HepG2 (cell line): ENCODE results near the gene MARCHF6. TPM values are rescaled to one million over a fixed set of nuclear protein-coding genes. Genes with fewer than 3 reads are reported as not detected.

Source experiments
- polyA plus RNA-seq, 8 experiments: library from polyadenylated mRNA; depleted of rRNA in 3 of 8; stranded (reverse) in 7 of 8; unstranded in 1 of 8; fragments of >200 nt; fragmentation: Illumina TruSeq in 4 of 8; extraction: Trizol in 4 of 8; gene quantifications; 2 replicates each; pipeline versions ENCODE4 v1.2.1 to v1.2.3, GENCODE V29; 2011 to 2016; ENCODE audit warnings: low read depth in 4 of 8, missing spikeins in 1 of 8, mixed read lengths in 1 of 8; ENCODE audit not compliant: insufficient read depth in 1 of 8
- total RNA-seq, 5 experiments: library from RNA; depleted of rRNA; stranded (reverse); fragments of >200 nt; fragmentation: Illumina TruSeq; extraction: Trizol; gene quantifications; 2 replicates each; pipeline ENCODE4 v1.2.3, GENCODE V29; 2016; ENCODE audit warnings: low read depth in 1 of 5
- TF ChIP-seq, protein P1 (sequence below): sonication (generic); formaldehyde crosslinking; IDR thresholded peaks from 2 replicates; pipeline ENCODE4 v1.5.1; 2020; ENCODE audit warnings: missing genetic modification reagents, mild to moderate bottlenecking, borderline replicate concordance
- TF ChIP-seq, protein P2 (sequence below): sonication (generic); formaldehyde crosslinking; IDR thresholded peaks from 2 replicates; pipeline ENCODE4 v1.4.0; 2020; ENCODE audit warnings: low read depth, missing genetic modification reagents
- TF ChIP-seq, protein P3 (sequence below), 2 experiments: sonication (generic) in 1 of 2; formaldehyde crosslinking in 1 of 2; IDR thresholded peaks; 2 replicates each; pipeline versions ENCODE4 v1.4.0 to v1.6.1; 2016 to 2020; ENCODE audit warnings: borderline replicate concordance in 1 of 2, low read depth in 1 of 2, mild to moderate bottlenecking in 1 of 2, missing genetic modification reagents in 1 of 2
- TF ChIP-seq, protein P4 (sequence below), 2 experiments: IDR thresholded peaks; 2 replicates each; pipeline ENCODE4 v1.6.1; 2011 to 2012; ENCODE audit warnings: low read length in 2 of 2, borderline replicate concordance in 1 of 2, low read depth in 1 of 2, mild to moderate bottlenecking in 1 of 2, moderate library complexity in 1 of 2

The MARCHF6 gene
- total and polyA plus RNA-seq, 2 of the 13 experiments (the other 11 are each of a cell fraction or from before 2014, with no cell fraction given): 48.6 to 107 TPM

DNA sequence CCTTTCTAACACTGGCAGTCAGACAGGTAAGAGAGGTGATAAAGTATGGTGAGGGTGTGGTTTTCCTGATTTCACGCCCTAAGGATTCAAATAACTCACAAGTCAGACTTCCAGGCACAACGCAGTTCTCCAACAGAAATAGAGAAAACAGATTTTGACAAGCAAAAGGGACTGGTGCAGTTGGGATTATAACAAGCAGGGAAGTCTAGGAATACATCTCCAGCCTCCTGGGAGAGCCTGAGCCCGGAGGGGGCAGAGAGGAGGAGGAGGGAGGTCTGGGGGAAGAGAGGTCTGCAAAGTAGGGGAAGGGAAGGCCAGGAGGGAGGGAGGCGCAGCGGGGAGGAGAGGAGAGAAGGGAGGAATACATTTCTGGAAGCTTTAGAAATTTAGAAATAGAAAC lies 47.4 kb upstream of the MARCHF6 start (continued):
- TF ChIP-seq, protein P1, sequence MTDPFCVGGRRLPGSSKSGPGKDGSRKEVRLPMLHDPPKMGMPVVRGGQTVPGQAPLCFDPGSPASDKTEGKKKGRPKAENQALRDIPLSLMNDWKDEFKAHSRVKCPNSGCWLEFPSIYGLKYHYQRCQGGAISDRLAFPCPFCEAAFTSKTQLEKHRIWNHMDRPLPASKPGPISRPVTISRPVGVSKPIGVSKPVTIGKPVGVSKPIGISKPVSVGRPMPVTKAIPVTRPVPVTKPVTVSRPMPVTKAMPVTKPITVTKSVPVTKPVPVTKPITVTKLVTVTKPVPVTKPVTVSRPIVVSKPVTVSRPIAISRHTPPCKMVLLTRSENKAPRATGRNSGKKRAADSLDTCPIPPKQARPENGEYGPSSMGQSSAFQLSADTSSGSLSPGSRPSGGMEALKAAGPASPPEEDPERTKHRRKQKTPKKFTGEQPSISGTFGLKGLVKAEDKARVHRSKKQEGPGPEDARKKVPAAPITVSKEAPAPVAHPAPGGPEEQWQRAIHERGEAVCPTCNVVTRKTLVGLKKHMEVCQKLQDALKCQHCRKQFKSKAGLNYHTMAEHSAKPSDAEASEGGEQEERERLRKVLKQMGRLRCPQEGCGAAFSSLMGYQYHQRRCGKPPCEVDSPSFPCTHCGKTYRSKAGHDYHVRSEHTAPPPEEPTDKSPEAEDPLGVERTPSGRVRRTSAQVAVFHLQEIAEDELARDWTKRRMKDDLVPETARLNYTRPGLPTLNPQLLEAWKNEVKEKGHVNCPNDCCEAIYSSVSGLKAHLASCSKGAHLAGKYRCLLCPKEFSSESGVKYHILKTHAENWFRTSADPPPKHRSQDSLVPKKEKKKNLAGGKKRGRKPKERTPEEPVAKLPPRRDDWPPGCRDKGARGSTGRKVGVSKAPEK (CRISPR knock-in tag): no peak
- TF ChIP-seq, protein P2, sequence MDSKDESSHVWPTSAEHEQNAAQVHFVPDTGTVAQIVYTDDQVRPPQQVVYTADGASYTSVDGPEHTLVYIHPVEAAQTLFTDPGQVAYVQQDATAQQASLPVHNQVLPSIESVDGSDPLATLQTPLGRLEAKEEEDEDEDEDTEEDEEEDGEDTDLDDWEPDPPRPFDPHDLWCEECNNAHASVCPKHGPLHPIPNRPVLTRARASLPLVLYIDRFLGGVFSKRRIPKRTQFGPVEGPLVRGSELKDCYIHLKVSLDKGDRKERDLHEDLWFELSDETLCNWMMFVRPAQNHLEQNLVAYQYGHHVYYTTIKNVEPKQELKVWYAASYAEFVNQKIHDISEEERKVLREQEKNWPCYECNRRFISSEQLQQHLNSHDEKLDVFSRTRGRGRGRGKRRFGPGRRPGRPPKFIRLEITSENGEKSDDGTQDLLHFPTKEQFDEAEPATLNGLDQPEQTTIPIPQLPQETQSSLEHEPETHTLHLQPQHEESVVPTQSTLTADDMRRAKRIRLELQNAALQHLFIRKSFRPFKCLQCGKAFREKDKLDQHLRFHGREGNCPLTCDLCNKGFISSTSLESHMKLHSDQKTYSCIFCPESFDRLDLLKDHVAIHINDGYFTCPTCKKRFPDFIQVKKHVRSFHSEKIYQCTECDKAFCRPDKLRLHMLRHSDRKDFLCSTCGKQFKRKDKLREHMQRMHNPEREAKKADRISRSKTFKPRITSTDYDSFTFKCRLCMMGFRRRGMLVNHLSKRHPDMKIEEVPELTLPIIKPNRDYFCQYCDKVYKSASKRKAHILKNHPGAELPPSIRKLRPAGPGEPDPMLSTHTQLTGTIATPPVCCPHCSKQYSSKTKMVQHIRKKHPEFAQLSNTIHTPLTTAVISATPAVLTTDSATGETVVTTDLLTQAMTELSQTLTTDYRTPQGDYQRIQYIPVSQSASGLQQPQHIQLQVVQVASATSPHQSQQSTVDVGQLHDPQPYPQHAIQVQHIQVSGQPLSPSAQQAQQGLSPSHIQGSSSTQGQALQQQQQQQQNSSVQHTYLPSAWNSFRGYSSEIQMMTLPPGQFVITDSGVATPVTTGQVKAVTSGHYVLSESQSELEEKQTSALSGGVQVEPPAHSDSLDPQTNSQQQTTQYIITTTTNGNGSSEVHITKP: no peak
- TF ChIP-seq, protein P3, sequence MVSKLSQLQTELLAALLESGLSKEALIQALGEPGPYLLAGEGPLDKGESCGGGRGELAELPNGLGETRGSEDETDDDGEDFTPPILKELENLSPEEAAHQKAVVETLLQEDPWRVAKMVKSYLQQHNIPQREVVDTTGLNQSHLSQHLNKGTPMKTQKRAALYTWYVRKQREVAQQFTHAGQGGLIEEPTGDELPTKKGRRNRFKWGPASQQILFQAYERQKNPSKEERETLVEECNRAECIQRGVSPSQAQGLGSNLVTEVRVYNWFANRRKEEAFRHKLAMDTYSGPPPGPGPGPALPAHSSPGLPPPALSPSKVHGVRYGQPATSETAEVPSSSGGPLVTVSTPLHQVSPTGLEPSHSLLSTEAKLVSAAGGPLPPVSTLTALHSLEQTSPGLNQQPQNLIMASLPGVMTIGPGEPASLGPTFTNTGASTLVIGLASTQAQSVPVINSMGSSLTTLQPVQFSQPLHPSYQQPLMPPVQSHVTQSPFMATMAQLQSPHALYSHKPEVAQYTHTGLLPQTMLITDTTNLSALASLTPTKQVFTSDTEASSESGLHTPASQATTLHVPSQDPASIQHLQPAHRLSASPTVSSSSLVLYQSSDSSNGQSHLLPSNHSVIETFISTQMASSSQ (IDR thresholded peaks at IDR 0.05; ENCODE audit: low read depth): no peak
- TF ChIP-seq, protein P3 (CRISPR knock-in tag; IDR thresholded peaks at IDR 0.05; ENCODE audit: borderline replicate concordance): no peak
- TF ChIP-seq, protein P4, sequence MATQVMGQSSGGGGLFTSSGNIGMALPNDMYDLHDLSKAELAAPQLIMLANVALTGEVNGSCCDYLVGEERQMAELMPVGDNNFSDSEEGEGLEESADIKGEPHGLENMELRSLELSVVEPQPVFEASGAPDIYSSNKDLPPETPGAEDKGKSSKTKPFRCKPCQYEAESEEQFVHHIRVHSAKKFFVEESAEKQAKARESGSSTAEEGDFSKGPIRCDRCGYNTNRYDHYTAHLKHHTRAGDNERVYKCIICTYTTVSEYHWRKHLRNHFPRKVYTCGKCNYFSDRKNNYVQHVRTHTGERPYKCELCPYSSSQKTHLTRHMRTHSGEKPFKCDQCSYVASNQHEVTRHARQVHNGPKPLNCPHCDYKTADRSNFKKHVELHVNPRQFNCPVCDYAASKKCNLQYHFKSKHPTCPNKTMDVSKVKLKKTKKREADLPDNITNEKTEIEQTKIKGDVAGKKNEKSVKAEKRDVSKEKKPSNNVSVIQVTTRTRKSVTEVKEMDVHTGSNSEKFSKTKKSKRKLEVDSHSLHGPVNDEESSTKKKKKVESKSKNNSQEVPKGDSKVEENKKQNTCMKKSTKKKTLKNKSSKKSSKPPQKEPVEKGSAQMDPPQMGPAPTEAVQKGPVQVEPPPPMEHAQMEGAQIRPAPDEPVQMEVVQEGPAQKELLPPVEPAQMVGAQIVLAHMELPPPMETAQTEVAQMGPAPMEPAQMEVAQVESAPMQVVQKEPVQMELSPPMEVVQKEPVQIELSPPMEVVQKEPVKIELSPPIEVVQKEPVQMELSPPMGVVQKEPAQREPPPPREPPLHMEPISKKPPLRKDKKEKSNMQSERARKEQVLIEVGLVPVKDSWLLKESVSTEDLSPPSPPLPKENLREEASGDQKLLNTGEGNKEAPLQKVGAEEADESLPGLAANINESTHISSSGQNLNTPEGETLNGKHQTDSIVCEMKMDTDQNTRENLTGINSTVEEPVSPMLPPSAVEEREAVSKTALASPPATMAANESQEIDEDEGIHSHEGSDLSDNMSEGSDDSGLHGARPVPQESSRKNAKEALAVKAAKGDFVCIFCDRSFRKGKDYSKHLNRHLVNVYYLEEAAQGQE (IDR thresholded peaks at IDR 0.05; ENCODE audit: borderline replicate concordance in 1 of 2, low read depth in 1 of 2, low read length in 2 of 2): no peak
